Jurkat, Clone E6-1 (cell line): ENCODE data around the gene SENP1.

Experiments used
- DNase-seq: peaks from one replicate; pipeline ENCODE4 v3.0.0-alpha.2; 2011; ENCODE audit warnings: low read depth, low spot score
- H3K4me3 ChIP-seq: 2 replicates; pipeline ENCODE4 v1.5.1; 2011; ENCODE audit warnings: mild to moderate bottlenecking, low read length, control low read depth, moderate library complexity

Gene SENP1

GRCh38 chr12:48070731-48071130 is 35.1 kb downstream of the SENP1 start:
- no peak overlapping the region for H3K4me3 ChIP-seq
- DNase-seq, result no peak

GRCh38 chr12:48070033-48070432 is 35.8 kb downstream of the SENP1 start:
- DNase-seq, result no peak
- no peak overlapping the region for H3K4me3 ChIP-seq

- DNase-seq, result no peak
- H3K4me3 ChIP-seq, result no peak overlapping the region
Observed at GRCh38 chr12:48069241-48069640, 36.6 kb downstream of the SENP1 start.

GRCh38 chr12:48068457-48068856 is 37.4 kb downstream of the SENP1 start:
- no peak overlapping the region for H3K4me3 ChIP-seq
- no peak for DNase-seq

GRCh38 chr12:48067250-48067938 is 38.5 kb downstream of the SENP1 start:
- no peak for DNase-seq
- H3K4me3 ChIP-seq, result no peak overlapping the region

- no peak overlapping the region for H3K4me3 ChIP-seq
- DNase-seq, result no peak
Observed at GRCh38 chr12:48065041-48065440, 40.8 kb downstream of the SENP1 start.

GRCh38 chr12:48063530-48063929 is 42.3 kb downstream of the SENP1 start:
- H3K4me3 ChIP-seq, result no peak overlapping the region

GRCh38 chr12:48061938-48062719 is 43.8 kb downstream of the SENP1 start:
- no peak for DNase-seq
- H3K4me3 ChIP-seq, result no peak overlapping the region

More at GRCh38 chr12:48063530-48063929, 42.3 kb downstream of the SENP1 start:
- DNase-seq, result no peak

- DNase-seq, result no peak
- no peak overlapping the region for H3K4me3 ChIP-seq
Observed at GRCh38 chr12:48060474-48060873, 45.4 kb downstream of the SENP1 start.

- DNase-seq, result no peak
- no peak overlapping the region for H3K4me3 ChIP-seq
Observed at GRCh38 chr12:48058771-48059170, 47.1 kb downstream of the SENP1 start.

GRCh38 chr12:48054955-48055821 is 50.7 kb downstream of the SENP1 start:
- DNase-seq, result no peak
- no peak overlapping the region for H3K4me3 ChIP-seq

GRCh38 chr12:48053883-48054282 is 52.0 kb downstream of the SENP1 start:
- no peak for DNase-seq
- H3K4me3 ChIP-seq, result no peak overlapping the region

- DNase-seq, result no peak
- H3K4me3 ChIP-seq, result no peak overlapping the region
Observed at GRCh38 chr12:48053122-48053521, 52.8 kb downstream of the SENP1 start.

- no peak for DNase-seq
- no peak overlapping the region for H3K4me3 ChIP-seq
Observed at GRCh38 chr12:48051681-48052080, 54.2 kb downstream of the SENP1 start.

GRCh38 chr12:48050174-48050573 is 55.7 kb downstream of the SENP1 start:
- DNase-seq, result no peak
- no peak overlapping the region for H3K4me3 ChIP-seq

GRCh38 chr12:48045965-48046518 is 59.8 kb downstream of the SENP1 start:
- no peak overlapping the region for H3K4me3 ChIP-seq
- no peak for DNase-seq

- DNase-seq, result no peak
Observed at GRCh38 chr12:48045061-48045846, 60.6 kb downstream of the SENP1 start.

GRCh38 chr12:48044396-48044795 is 61.5 kb downstream of the SENP1 start:
- no peak overlapping the region for H3K4me3 ChIP-seq
- DNase-seq, result no peak

More at GRCh38 chr12:48045061-48045846, 60.6 kb downstream of the SENP1 start:
- H3K4me3 ChIP-seq, result no peak overlapping the region

- H3K4me3 ChIP-seq, result no peak overlapping the region
- DNase-seq, result no peak
Observed at GRCh38 chr12:48043771-48044170, 62.1 kb downstream of the SENP1 start.
